Lung (tissue), 12 donors: ENCODE data around the gene ARHGEF16. TPM values are rescaled to one million over a fixed set of nuclear protein-coding genes. Genes with fewer than 3 reads are reported as not detected.

ENCODE experiments used
- ATAC-seq: fragments of 200-7000 bp; cut with Tn5 transposase; one replicate; pipeline ENCODE4 v1.9.1; 2020; ENCODE audit warnings: moderate number of reproducible peaks; ENCODE audit not compliant: insufficient read depth, low FRiP score
- DNase-seq, 3 donors: peaks; one replicate each; pipeline ENCODE4 v3.0.0-alpha.2; 2013 to 2017
- H3K27ac ChIP-seq, 2 donors: one replicate each; pipeline ENCODE4 v1.5.1; 2013; ENCODE audit warnings: mild to moderate bottlenecking in 2 of 2, moderate library complexity in 2 of 2, control low read depth in 1 of 2, inconsistent platforms in 1 of 2, low read depth in 1 of 2, low read length in 1 of 2
- H3K27me3 ChIP-seq, 3 donors: one replicate each; pipeline ENCODE4 v1.5.1; 2013; ENCODE audit warnings: low read length in 2 of 3; ENCODE audit not compliant: control insufficient read depth in 3 of 3, insufficient read depth in 3 of 3
- H3K36me3 ChIP-seq, 4 donors: one replicate each; pipeline ENCODE4 v1.5.1; 2013; ENCODE audit warnings: low read length in 4 of 4, mild to moderate bottlenecking in 1 of 4, moderate library complexity in 1 of 4; ENCODE audit not compliant: control insufficient read depth in 4 of 4, insufficient read depth in 4 of 4
- H3K4me1 ChIP-seq, 5 donors: one replicate each; pipeline ENCODE4 v1.5.1; 2013; ENCODE audit warnings: low read length in 5 of 5, mild to moderate bottlenecking in 2 of 5, moderate library complexity in 1 of 5; ENCODE audit not compliant: control insufficient read depth in 5 of 5, insufficient read depth in 5 of 5
- H3K4me3 ChIP-seq: one replicate; pipeline ENCODE4 v1.5.1; 2013; ENCODE audit warnings: mild to moderate bottlenecking, control low read depth, moderate library complexity
- H3K9ac ChIP-seq, 2 donors: one replicate each; pipeline ENCODE4 v1.5.1; 2013; ENCODE audit warnings: low read length in 2 of 2, control low read depth in 1 of 2; ENCODE audit not compliant: insufficient read depth in 1 of 2
- H3K9me3 ChIP-seq, 4 donors: one replicate each; pipeline ENCODE4 v1.5.1; 2013; ENCODE audit warnings: low read length in 3 of 4, mild to moderate bottlenecking in 1 of 4, moderate library complexity in 1 of 4; ENCODE audit not compliant: control insufficient read depth in 4 of 4, insufficient read depth in 3 of 4
- WGBS, 2 donors: extraction: QIAGEN DNeasy Blood & Tissue Kit; methylation state at CpG; one replicate each; pipeline ENCODE4 v1.1.7; 2013; 5-methylcytosine and 5-hydroxymethylcytosine counted together
- polyA plus RNA-seq, 2 donors: library from polyadenylated mRNA; stranded (reverse); fragments of 200-250 nt; gene quantifications; one replicate each; pipeline ENCODE4 v1.2.1, GENCODE V29; 2013
- total RNA-seq, 2 donors: library from RNA; depleted of rRNA in 1 of 2; stranded (reverse); fragments of >200 nt in 1 of 2; gene quantifications; one replicate each; pipeline ENCODE4 v1.2.1, GENCODE V29; 2014 to 2021
- TF ChIP-seq, protein P1 (sequence below): IDR thresholded peaks from 2 replicates; pipeline ENCODE4 v1.5.1; 2012; ENCODE audit warnings: mild to moderate bottlenecking; ENCODE audit errors: control extremely low read depth, extremely low read depth
- donor health status: control.
- donor health status: control.
- donor health status: Bipolar disorder and iron deficiency.
- donor health status: healthy.
- donor health status: DM: yes; HTN: yes; CAD: no.

The ARHGEF16 gene
- total and polyA plus RNA-seq, 4 donors = 6.5 to 14.8 (median 9.8) TPM

DNA sequence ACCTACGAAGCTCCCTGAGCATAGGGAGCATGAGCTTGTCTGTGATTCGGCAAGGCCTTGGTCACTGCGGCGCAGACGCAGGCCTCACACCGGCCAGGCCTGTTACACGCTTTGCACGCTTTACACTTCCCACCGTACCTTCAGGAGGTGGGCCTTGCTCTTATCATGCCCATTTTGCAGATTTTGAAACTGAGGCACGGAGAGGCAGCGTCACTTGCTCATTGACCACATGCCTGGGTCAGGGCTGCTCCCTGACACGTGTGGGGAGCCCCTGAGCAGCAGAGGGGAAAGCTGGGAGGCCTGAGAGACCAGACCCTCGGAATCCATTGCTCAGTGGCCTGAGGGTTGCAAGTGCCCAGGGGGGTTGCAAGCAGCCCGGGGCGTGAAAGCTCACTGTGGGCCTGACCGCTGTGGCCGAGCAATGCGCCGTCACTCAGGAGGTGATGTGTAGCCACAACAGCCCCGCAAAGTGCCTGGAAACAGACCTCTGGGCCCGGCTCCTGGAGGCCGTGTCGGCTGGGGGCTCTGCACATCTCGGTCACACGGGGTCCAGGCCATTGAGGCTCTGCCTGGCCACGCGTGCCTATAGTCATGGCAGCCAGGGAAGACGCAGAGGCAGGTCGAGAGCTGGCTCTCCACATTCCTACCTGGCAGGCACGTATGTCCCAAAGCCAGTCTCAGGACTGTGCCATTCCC lies 6.9 kb downstream of the ARHGEF16 start:
- WGBS, 2 donors = 95 to 96% methylated on average over 29 to 30 of the region's 30 CpGs
- H3K9ac ChIP-seq = no peak overlapping the region
- H3K4me3 ChIP-seq = no peak overlapping the region
- H3K36me3 ChIP-seq = no peaks in the 10 kb centered on the region
- DNase-seq (peak in 1 of 3 donors; percentile 13), ATAC-seq (no peak)
- no peak overlapping the region for H3K27ac ChIP-seq
- H3K27me3 ChIP-seq = no peaks in the 10 kb centered on the region
- TF ChIP-seq, protein P1, sequence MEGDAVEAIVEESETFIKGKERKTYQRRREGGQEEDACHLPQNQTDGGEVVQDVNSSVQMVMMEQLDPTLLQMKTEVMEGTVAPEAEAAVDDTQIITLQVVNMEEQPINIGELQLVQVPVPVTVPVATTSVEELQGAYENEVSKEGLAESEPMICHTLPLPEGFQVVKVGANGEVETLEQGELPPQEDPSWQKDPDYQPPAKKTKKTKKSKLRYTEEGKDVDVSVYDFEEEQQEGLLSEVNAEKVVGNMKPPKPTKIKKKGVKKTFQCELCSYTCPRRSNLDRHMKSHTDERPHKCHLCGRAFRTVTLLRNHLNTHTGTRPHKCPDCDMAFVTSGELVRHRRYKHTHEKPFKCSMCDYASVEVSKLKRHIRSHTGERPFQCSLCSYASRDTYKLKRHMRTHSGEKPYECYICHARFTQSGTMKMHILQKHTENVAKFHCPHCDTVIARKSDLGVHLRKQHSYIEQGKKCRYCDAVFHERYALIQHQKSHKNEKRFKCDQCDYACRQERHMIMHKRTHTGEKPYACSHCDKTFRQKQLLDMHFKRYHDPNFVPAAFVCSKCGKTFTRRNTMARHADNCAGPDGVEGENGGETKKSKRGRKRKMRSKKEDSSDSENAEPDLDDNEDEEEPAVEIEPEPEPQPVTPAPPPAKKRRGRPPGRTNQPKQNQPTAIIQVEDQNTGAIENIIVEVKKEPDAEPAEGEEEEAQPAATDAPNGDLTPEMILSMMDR = no peak
- H3K4me1 ChIP-seq = peaks cover 0 to 12% (median 4%) of the 10 kb centered on the region in 5 donors
- no peaks in the 10 kb centered on the region for H3K9me3 ChIP-seq

DNA sequence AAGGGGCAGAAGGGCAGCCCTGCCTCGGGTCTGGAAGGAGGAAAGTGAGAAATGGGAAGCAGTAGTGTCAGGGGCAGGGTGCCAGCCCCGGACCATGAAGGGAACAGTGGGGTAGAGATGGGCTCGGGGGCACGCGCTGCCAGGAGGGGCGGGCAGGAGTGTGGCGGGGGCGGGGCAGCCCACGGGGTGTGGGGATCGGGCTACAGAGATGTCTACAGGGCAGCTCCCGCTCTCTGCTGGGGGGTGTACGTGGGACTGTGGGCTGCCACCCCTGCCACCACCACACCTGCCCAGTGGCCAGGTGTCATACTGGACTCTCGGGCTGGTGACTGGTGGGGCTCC lies 7.4 kb downstream of the ARHGEF16 start:
- H3K27ac ChIP-seq = no peak overlapping the region
- DNase-seq (no peak), ATAC-seq (no peak)
- H3K4me1 ChIP-seq = peaks cover 0 to 11% (median 4%) of the 10 kb centered on the region in 5 donors
- H3K27me3 ChIP-seq = no peaks in the 10 kb centered on the region
- 91 to 92% methylated on average over 13 of the region's 13 CpGs for WGBS, 2 donors
- TF ChIP-seq, protein P1 = no peak
- H3K36me3 ChIP-seq = no peaks in the 10 kb centered on the region
- no peaks in the 10 kb centered on the region for H3K9me3 ChIP-seq
- no peak overlapping the region for H3K4me3 ChIP-seq
- H3K9ac ChIP-seq = no peak overlapping the region

DNA sequence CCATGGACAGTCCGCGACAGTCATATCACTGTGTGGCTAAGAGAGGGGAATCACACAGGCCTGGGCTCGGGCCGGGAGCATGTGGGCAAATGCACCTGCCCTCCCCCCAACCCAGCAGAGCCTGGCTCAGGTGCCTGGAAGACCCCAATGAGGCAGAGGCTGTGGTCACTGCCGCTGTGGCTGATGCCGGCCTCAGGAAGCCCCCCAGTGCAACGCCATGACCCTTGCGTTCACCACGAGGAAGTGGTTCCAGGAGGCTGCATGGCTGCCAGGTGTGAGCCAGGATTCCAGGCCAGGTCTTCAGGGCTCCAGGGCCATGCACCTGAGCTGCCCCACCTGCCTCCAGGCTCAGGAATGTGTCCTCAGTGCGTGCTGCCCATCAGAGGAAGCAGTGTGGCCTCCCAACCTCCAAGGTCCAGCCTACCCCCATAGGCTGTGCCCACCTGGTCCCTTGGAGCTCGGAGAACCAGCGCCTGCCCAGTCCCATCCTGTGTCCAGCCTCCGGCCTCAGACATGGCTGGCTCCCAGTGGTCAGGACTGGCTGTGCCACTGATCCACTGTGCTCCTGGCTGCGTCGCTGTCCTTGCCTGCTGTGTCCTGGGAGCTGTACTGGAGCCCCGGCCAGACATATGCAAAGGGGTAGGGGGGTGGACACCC lies 8.0 kb downstream of the ARHGEF16 start:
- no peaks in the 10 kb centered on the region for H3K27me3 ChIP-seq
- peaks cover 0 to 14% (median 0%) of the 10 kb centered on the region in 5 donors for H3K4me1 ChIP-seq
- no peak overlapping the region for H3K27ac ChIP-seq
- WGBS, 2 donors = 85 to 91% methylated on average over 16 of the region's 16 CpGs
- H3K9ac ChIP-seq = no peak overlapping the region
- H3K36me3 ChIP-seq = no peaks in the 10 kb centered on the region
- H3K4me3 ChIP-seq = no peak overlapping the region
- ATAC-seq (no peak), DNase-seq (no peak)
- no peaks in the 10 kb centered on the region for H3K9me3 ChIP-seq
- TF ChIP-seq, protein P1 = no peak
